ENCODE measurements around the gene ANKFN1. TPM values are rescaled to one million over a fixed set of nuclear protein-coding genes. Genes with fewer than 3 reads are reported as not detected.

Gene ANKFN1
- total and polyA plus RNA-seq, 2 donors from 2014 or later: 0.19 TPM; not detected in 1

DNA sequence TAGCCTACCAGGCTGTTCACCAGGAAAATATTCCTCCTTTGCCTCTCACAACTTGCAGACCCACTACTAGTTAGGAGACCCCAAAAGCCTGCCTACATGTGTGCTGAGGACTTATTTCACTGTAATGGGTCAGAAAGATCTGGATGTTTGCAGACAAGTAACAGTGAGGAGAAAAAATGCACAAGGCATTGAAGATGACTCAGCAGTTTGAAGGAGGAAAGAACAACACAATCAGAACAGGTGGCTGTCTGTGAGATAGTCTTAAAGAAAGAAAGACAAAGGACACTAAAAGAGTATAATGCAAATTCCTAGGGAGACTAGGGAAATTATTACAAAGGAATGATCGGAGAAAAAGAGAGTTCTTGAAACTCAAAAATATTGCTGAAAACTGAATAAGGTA, 69.0 kb downstream of the ANKFN1 start:
- intact Hi-C loops (cut with DNase I): no loop called here
- H3K27me3 ChIP-seq (ENCODE audit: control insufficient read depth, insufficient read depth, low read length): no peaks in the 10 kb centered on the region
- no peak for DNase-seq
- H3K36me3 ChIP-seq (ENCODE audit: control insufficient read depth in 2 of 3, insufficient read depth in 3 of 3, low read length in 3 of 3): no peaks in the 10 kb centered on the region
- no peak for FAIRE-seq
- TF ChIP-seq, protein P1, sequence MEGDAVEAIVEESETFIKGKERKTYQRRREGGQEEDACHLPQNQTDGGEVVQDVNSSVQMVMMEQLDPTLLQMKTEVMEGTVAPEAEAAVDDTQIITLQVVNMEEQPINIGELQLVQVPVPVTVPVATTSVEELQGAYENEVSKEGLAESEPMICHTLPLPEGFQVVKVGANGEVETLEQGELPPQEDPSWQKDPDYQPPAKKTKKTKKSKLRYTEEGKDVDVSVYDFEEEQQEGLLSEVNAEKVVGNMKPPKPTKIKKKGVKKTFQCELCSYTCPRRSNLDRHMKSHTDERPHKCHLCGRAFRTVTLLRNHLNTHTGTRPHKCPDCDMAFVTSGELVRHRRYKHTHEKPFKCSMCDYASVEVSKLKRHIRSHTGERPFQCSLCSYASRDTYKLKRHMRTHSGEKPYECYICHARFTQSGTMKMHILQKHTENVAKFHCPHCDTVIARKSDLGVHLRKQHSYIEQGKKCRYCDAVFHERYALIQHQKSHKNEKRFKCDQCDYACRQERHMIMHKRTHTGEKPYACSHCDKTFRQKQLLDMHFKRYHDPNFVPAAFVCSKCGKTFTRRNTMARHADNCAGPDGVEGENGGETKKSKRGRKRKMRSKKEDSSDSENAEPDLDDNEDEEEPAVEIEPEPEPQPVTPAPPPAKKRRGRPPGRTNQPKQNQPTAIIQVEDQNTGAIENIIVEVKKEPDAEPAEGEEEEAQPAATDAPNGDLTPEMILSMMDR (IDR thresholded peaks at IDR 0.05; ENCODE audit: borderline replicate concordance, extremely low read depth, insufficient read depth): no peak
- no peak overlapping the region for H3K4me3 ChIP-seq (ENCODE audit: low read length in 3 of 3)
- no peak overlapping the region for H3K27ac ChIP-seq (ENCODE audit: low read depth in 2 of 2, low read length in 2 of 2)
- no peak overlapping the region for H3K9ac ChIP-seq (ENCODE audit: low read length in 3 of 3)
- no peaks in the 10 kb centered on the region for H3K4me1 ChIP-seq (ENCODE audit: control insufficient read depth in 2 of 3, insufficient read depth in 2 of 3, low read depth in 1 of 3, low read length in 3 of 3)
- no peaks in the 10 kb centered on the region for H3K9me3 ChIP-seq (ENCODE audit: control insufficient read depth in 2 of 3, insufficient read depth in 1 of 3, low read length in 3 of 3)

DNA sequence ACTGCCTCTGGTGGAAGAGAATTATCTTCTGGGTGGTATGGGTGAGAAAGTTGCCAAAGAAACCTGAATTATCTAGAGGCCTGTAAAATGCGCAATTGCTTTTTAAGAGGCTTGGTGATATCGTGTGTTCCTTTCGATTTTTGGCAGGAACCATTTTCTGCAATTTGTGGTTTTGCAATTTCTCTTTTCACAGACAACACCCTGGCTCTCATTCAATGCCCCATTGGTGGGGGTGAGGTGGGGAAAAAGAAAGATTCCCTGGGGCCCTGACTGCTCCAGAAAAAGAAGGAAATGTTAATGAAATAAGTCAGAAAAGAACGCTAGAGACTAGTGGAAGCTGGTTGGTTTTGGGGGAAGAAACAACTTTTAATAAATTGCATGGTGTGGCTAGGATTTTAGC, 77.4 kb downstream of the ANKFN1 start:
- H3K9me3 ChIP-seq (ENCODE audit: control insufficient read depth in 2 of 3, insufficient read depth in 1 of 3, low read length in 3 of 3): peaks cover 0 to 5% (median 0%) of the 10 kb centered on the region in 3 donors
- no peaks in the 10 kb centered on the region for H3K36me3 ChIP-seq (ENCODE audit: control insufficient read depth in 2 of 3, insufficient read depth in 3 of 3, low read length in 3 of 3)
- H3K27me3 ChIP-seq (ENCODE audit: control insufficient read depth, insufficient read depth, low read length): no peaks in the 10 kb centered on the region
- H3K9ac ChIP-seq (ENCODE audit: low read length in 3 of 3): no peak overlapping the region
- no peak overlapping the region for H3K4me3 ChIP-seq (ENCODE audit: low read length in 3 of 3)
- intact Hi-C loops (cut with DNase I): no loop called here
- TF ChIP-seq, protein P1 (IDR thresholded peaks at IDR 0.05; ENCODE audit: borderline replicate concordance, extremely low read depth, insufficient read depth): no peak
- DNase-seq: no peak
- no peak overlapping the region for H3K27ac ChIP-seq (ENCODE audit: low read depth in 2 of 2, low read length in 2 of 2)
- H3K4me1 ChIP-seq (ENCODE audit: control insufficient read depth in 2 of 3, insufficient read depth in 2 of 3, low read depth in 1 of 3, low read length in 3 of 3): no peaks in the 10 kb centered on the region
- no peak for FAIRE-seq

DNA sequence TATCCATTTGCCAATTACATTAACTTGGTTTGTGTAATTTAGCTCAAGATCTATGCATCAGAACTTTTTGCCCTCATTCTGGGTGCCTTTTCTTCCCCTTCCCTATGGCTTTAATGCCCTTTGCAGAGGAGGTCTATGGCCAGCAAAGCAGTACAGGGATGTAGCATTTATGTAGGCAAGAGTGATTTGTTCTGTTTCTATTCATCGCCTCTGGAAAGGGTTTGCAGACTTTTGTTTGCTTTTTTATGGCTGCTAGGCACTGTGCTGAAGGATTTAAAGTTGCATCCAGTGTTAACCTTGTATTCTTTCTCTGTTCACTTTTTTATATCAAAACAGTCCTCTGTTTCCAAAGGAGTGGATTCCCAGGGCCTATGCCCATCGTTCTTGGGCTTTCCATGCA, 78.0 kb downstream of the ANKFN1 start:
- no peak overlapping the region for H3K9ac ChIP-seq (ENCODE audit: low read length in 3 of 3)
- no peaks in the 10 kb centered on the region for H3K27me3 ChIP-seq (ENCODE audit: control insufficient read depth, insufficient read depth, low read length)
- no peak for FAIRE-seq
- TF ChIP-seq, protein P1 (IDR thresholded peaks at IDR 0.05; ENCODE audit: borderline replicate concordance, extremely low read depth, insufficient read depth): no peak
- no peak overlapping the region for H3K27ac ChIP-seq (ENCODE audit: low read depth in 2 of 2, low read length in 2 of 2)
- intact Hi-C loops (cut with DNase I): no loop called here
- no peak overlapping the region for H3K4me3 ChIP-seq (ENCODE audit: low read length in 3 of 3)
- no peaks in the 10 kb centered on the region for H3K4me1 ChIP-seq (ENCODE audit: control insufficient read depth in 2 of 3, insufficient read depth in 2 of 3, low read depth in 1 of 3, low read length in 3 of 3)
- no peaks in the 10 kb centered on the region for H3K36me3 ChIP-seq (ENCODE audit: control insufficient read depth in 2 of 3, insufficient read depth in 3 of 3, low read length in 3 of 3)
- DNase-seq: no peak
- H3K9me3 ChIP-seq (ENCODE audit: control insufficient read depth in 2 of 3, insufficient read depth in 1 of 3, low read length in 3 of 3): peaks cover 0 to 5% (median 0%) of the 10 kb centered on the region in 3 donors

DNA sequence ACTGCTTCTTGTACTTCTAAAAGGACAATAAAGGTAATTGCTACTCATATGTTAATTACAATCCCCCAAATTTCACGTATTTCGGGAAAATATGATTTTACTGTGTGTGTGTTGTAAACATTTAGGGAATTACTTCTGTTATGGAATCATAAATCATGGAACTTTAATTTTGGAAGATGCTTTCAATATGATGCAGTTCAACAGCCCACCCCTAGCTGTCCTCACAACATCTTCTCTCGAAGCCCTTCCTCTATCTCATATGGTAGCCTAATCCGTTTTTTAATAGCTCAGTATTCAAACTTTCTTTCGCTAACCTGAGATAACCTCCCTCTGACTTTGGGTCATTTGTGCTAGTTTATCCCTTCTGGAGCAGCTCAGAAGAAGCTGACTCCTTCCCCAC, 78.4 kb downstream of the ANKFN1 start:
- intact Hi-C loops (cut with DNase I): no loop called here
- H3K9me3 ChIP-seq (ENCODE audit: control insufficient read depth in 2 of 3, insufficient read depth in 1 of 3, low read length in 3 of 3): peaks cover 0 to 5% (median 0%) of the 10 kb centered on the region in 3 donors
- no peak overlapping the region for H3K27ac ChIP-seq (ENCODE audit: low read depth in 2 of 2, low read length in 2 of 2)
- H3K4me3 ChIP-seq (ENCODE audit: low read length in 3 of 3): no peak overlapping the region
- no peak overlapping the region for H3K9ac ChIP-seq (ENCODE audit: low read length in 3 of 3)
- H3K4me1 ChIP-seq (ENCODE audit: control insufficient read depth in 2 of 3, insufficient read depth in 2 of 3, low read depth in 1 of 3, low read length in 3 of 3): no peaks in the 10 kb centered on the region
- FAIRE-seq (no peak), DNase-seq (peak in 2 of 5 donors; percentile 1)
- no peaks in the 10 kb centered on the region for H3K36me3 ChIP-seq (ENCODE audit: control insufficient read depth in 2 of 3, insufficient read depth in 3 of 3, low read length in 3 of 3)
- H3K27me3 ChIP-seq (ENCODE audit: control insufficient read depth, insufficient read depth, low read length): no peaks in the 10 kb centered on the region
- TF ChIP-seq, protein P1 (IDR thresholded peaks at IDR 0.05; ENCODE audit: borderline replicate concordance, extremely low read depth, insufficient read depth): no peak

Data from kidney (tissue), 14 donors.